OCI-LY1 (cell line): ENCODE measurements around the gene CIAO3.

Experiments
- H2AFZ ChIP-seq: fragments of 200-600 bp; sonication (generic), shearing (Covaris generic); 2 replicates; pipeline ENCODE4 v1.6.0; 2014; ENCODE audit warnings: antibody characterized with exemption, mild to moderate bottlenecking, low read length
- H3F3A ChIP-seq: fragments of 200-600 bp; sonication (generic), shearing (Covaris generic); 2 replicates; pipeline ENCODE4 v1.6.0; 2014; ENCODE audit warnings: mild to moderate bottlenecking, antibody characterized with exemption, low read length, moderate library complexity; ENCODE audit not compliant: insufficient read depth
- H3K27ac ChIP-seq: fragments of 200-600 bp; sonication (generic); 2 replicates; pipeline ENCODE4 v1.5.1; 2014; ENCODE audit warnings: low read length, mixed run types, mild to moderate bottlenecking, low read depth; ENCODE audit not compliant: poor library complexity, severe bottlenecking
- H3K27me3 ChIP-seq: fragments of 200-600 bp; sonication (generic); 2 replicates; pipeline ENCODE4 v1.6.0; 2014; ENCODE audit warnings: antibody characterized with exemption, mild to moderate bottlenecking, low read length, moderate library complexity; ENCODE audit not compliant: insufficient read depth
- H3K36me3 ChIP-seq: fragments of 200-600 bp; sonication (generic); 2 replicates; pipeline ENCODE4 v1.6.1; 2014; ENCODE audit warnings: mild to moderate bottlenecking, antibody characterized with exemption, low read length, moderate library complexity, mixed read lengths; ENCODE audit not compliant: insufficient read depth
- H3K4me1 ChIP-seq: fragments of 200-600 bp; sonication (generic); 2 replicates; pipeline ENCODE4 v1.5.1; 2014; ENCODE audit warnings: mild to moderate bottlenecking, low read length, moderate library complexity; ENCODE audit not compliant: insufficient read depth, severe bottlenecking
- H3K4me2 ChIP-seq: fragments of 200-600 bp; sonication (generic), shearing (Covaris generic); 2 replicates; pipeline ENCODE4 v1.6.1; 2014; ENCODE audit warnings: low read length
- H3K4me3 ChIP-seq: fragments of 200-600 bp; sonication (generic); 2 replicates; pipeline ENCODE4 v1.5.1; 2014; ENCODE audit warnings: low read length, low read depth, mild to moderate bottlenecking, mixed read lengths; ENCODE audit not compliant: poor library complexity, severe bottlenecking
- H3K79me2 ChIP-seq: fragments of 200-600 bp; shearing (Covaris generic); 2 replicates; pipeline ENCODE4 v1.6.1; 2016; ENCODE audit warnings: mixed run types, low read length, mixed read lengths; ENCODE audit not compliant: insufficient read depth
- H3K9ac ChIP-seq: fragments of 200-600 bp; sonication (generic), shearing (Covaris generic); 2 replicates; pipeline ENCODE4 v1.6.1; 2014; ENCODE audit warnings: mild to moderate bottlenecking, low read length, mixed read lengths
- H3K9me2 ChIP-seq: fragments of 200-600 bp; sonication (generic), shearing (Covaris generic); 2 replicates; pipeline ENCODE4 v1.6.1; 2014; ENCODE audit warnings: low read depth, mild to moderate bottlenecking, low read length, mixed read lengths
- H3K9me3 ChIP-seq: fragments of 200-600 bp; shearing (Covaris generic); 2 replicates; pipeline ENCODE4 v1.6.1; 2014; ENCODE audit warnings: low read length, mixed read lengths
- H4K20me1 ChIP-seq: fragments of 200-600 bp; sonication (generic), shearing (Covaris generic); 2 replicates; pipeline ENCODE4 v1.6.0; 2016; ENCODE audit warnings: mild to moderate bottlenecking, low read length; ENCODE audit not compliant: insufficient read depth
- CTCF ChIP-seq: fragments of 200-600 bp; sonication (generic), shearing (Covaris generic); IDR thresholded peaks from 2 replicates; pipeline ENCODE4 v1.5.1; 2017; ENCODE audit warnings: mild to moderate bottlenecking, antibody characterized with exemption, low read length, moderate library complexity, mixed read lengths
- EZH2 ChIP-seq: fragments of 200-600 bp; sonication (generic), shearing (Covaris generic); IDR thresholded peaks from 2 replicates; pipeline ENCODE4 v1.8.0; 2017; ENCODE audit warnings: borderline replicate concordance, mixed run types, mild to moderate bottlenecking, antibody characterized with exemption, low read length, moderate library complexity, mixed read lengths

Gene CIAO3

DNA sequence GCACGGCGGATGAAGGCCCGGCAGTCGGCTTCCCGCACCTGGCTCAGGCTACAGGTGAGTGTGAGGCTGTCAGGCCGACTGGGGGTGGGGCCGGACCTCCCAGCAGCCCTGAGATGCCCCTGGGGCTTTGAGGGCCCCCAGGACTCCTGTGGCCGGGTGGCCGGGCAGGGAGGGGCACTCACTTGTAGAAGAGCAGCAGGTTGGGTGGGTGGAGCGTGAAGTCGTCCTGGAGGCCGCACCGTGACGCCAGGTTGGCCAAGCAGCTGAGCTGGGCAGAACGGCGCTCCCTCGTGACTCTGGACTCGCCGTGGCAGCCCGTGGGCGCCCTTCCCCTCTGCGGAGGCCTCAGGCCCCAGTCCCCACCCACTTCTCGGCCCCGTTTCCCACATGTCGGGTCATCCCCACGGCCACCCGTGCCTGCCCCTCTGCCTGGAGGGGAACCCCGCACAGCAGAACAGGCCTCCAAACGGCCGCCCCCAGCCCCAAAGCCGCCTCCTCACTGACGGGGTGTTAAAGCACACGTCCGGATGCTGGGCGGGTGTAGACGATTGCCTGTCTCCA, 34.5 kb upstream of the CIAO3 start:
- Histone ChIP-seq H3K4me3 (no peak overlapping the region), H3K36me3 (no peaks in the 10 kb centered on the region), H4K20me1 (no peaks in the 10 kb centered on the region), H3K9me3 (no peaks in the 10 kb centered on the region), H3K9me2 (no peaks in the 10 kb centered on the region), H3K4me1 (no peaks in the 10 kb centered on the region), H3K9ac (no peak overlapping the region), H2AFZ (no peak overlapping the region), H3F3A (no peaks in the 10 kb centered on the region), H3K27me3 (no peaks in the 10 kb centered on the region; the same call in 1 of the 2 replicates), H3K4me2 (no peak overlapping the region), H3K27ac (no peak overlapping the region), H3K79me2 (no peaks in the 10 kb centered on the region)
- TF ChIP-seq CTCF, result no peak
- TF ChIP-seq EZH2, result no peak

GRCh38 chr16:774086-775001, 33.5 kb upstream of the CIAO3 start:
- H3K9ac ChIP-seq, result no peak overlapping the region
- H3K9me2 ChIP-seq, result no peaks in the 10 kb centered on the region
- no peaks in the 10 kb centered on the region for H4K20me1 ChIP-seq

DNA sequence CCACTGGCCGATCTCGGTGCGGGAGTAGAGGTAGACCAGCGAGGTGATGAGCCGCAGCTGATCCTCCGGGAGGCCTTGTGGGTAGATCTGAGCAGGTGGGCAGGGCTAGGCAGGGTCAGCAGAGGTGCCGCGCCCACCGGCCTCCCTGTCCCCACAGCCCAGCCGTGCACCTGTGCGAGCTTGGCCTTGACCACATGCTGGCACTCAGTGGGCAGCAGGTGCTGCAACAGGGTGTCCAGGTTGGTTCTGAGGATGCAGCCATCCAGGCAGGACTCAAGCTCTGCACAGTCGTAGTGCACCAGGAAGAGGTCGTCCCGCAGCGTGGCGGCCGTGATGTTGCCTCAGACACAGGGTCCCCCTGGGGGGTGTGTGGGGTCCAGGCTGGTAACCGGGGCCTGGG, 32.2 kb upstream of the CIAO3 start:
- H3K4me3 ChIP-seq, result no peak overlapping the region
- TF ChIP-seq EZH2, result no peak
- TF ChIP-seq CTCF, result no peak
- H2AFZ ChIP-seq, result no peak overlapping the region
- no peak overlapping the region for H3K27ac ChIP-seq
- no peaks in the 10 kb centered on the region for H3K4me1 ChIP-seq
- H3K79me2 ChIP-seq, result no peaks in the 10 kb centered on the region
- no peak overlapping the region for H3K4me2 ChIP-seq
- no peaks in the 10 kb centered on the region for H3F3A ChIP-seq
- no peaks in the 10 kb centered on the region for H4K20me1 ChIP-seq
- no peaks in the 10 kb centered on the region for H3K9me3 ChIP-seq
- no peaks in the 10 kb centered on the region for H3K36me3 ChIP-seq
- H3K9ac ChIP-seq, result no peak overlapping the region
- H3K27me3 ChIP-seq, result no peaks in the 10 kb centered on the region; the same call in 1 of the 2 replicates
- H3K9me2 ChIP-seq, result no peaks in the 10 kb centered on the region

More at GRCh38 chr16:774086-775001, 33.5 kb upstream of the CIAO3 start:
- TF ChIP-seq CTCF, result no peak
- H3K4me2 ChIP-seq, result no peak overlapping the region
- no peak overlapping the region for H3K27ac ChIP-seq
- H3K9me3 ChIP-seq, result no peaks in the 10 kb centered on the region
- H3K36me3 ChIP-seq, result no peaks in the 10 kb centered on the region
- no peak overlapping the region for H3K4me3 ChIP-seq
- no peaks in the 10 kb centered on the region; the same call in 1 of the 2 replicates for H3K27me3 ChIP-seq
- H3F3A ChIP-seq, result no peaks in the 10 kb centered on the region
- no peaks in the 10 kb centered on the region for H3K79me2 ChIP-seq
- H2AFZ ChIP-seq, result no peak overlapping the region
- no peaks in the 10 kb centered on the region for H3K4me1 ChIP-seq
